D721Med (cell line): Measurements from ENCODE around the gene MYBBP1A.

ENCODE experiments used
- DNase-seq: peaks from one replicate; pipeline ENCODE4 v3.0.0; 2011; ENCODE audit warnings: low spot score; ENCODE audit not compliant: insufficient read length
- FAIRE-seq: peaks from 2 replicates; lab custom pipeline; 2011; peaks lifted over from hg19 to GRCh38; lab: Jason Lieb, UNC
- CTCF ChIP-seq: IDR thresholded peaks from 2 replicates; pipeline ENCODE4 v1.5.1; 2012; ENCODE audit warnings: mild to moderate bottlenecking, control low read depth; ENCODE audit not compliant: insufficient read depth; ENCODE audit errors: missing control alignments

Gene MYBBP1A

GRCh38 chr17:4514779-4515178 lies 40.4 kb downstream of the MYBBP1A start:
- no peak for DNase-seq
- no peak for TF ChIP-seq CTCF
- FAIRE-seq = no peak

DNA sequence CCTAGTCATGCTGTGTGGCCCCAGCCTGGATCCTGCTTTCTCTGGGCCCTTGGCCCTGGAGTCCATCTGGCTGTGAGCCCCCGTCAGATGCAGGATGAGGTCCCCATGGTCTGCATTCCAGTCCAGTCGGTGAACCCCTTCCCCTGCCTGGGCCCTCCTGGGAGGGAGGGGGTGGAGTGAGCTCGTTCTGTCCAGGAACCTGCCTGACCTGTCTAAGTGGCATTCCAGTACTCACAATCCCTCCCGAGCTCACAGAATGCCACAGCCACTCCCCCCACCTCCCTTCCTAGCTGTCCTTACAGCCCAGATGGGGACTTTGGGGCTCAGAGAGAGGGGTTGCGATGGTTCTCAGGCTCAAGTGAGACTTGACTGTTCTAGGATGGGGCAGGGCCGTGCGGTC lies 41.0 kb downstream of the MYBBP1A start:
- no peak for FAIRE-seq
- DNase-seq = no peak
- TF ChIP-seq CTCF = no peak

GRCh38 chr17:4513113-4514032 lies 41.8 kb downstream of the MYBBP1A start:
- FAIRE-seq (no peak), DNase-seq (no peak)
- no peak for TF ChIP-seq CTCF

- no peak for TF ChIP-seq CTCF
- no peak for FAIRE-seq
- DNase-seq = no peak
Measured at GRCh38 chr17:4512156-4513112, 42.8 kb downstream of the MYBBP1A start.

DNA sequence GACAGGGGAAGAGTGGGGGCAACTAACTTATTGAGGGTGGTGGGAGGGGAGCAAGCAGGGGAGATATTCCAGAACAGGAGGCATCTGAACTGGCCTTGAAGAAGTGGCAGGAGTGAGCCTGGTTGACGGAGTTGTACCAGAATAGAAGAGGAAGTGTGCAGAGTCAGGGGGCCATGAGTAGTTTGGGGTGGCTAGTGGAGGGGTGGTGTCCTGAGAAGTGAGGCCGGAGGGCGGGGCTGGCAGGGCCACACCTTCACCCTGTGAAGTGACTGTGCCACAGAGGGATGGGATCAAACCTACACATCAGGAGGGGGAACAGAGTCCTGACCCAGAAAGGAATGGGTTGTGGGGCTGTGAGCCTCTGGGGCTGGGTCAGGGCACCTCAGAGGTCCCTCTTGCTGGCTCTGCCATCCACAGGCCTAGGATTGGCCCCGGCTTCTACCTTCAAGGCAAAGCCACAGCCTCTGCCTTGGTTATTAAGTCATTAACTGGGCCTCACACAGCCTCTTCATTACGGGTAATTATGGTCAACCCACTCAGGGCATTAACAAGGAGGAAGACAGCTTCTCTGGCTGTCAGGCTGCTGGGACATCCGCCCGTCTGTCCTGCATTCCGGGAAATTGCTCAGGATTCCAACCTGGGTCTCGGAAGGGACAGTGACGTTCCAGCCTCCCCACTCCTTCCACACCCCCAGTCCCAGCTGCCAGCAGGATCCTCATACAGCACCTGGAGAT lies 43.8 kb downstream of the MYBBP1A start:
- DNase-seq (no peak), FAIRE-seq (no peak)
- no peak for TF ChIP-seq CTCF

DNA sequence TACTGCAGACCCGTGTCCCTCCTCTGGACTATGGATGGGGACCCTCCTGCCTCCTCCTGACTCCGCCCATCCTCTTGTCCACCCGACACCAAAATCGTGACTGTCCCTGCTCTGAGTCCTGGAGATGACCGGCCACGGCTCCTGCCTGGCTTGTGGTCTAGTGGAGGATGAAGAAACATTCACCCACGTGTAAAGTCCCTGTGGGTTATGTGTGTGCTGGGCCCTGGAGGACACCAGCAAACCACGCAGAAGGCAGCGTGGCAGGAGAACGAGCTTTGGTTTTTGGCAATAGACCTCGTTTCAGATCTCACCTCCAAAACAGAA lies 44.6 kb downstream of the MYBBP1A start:
- FAIRE-seq = no peak
- TF ChIP-seq CTCF = no peak
- DNase-seq = no peak
